Measurements from ENCODE around the gene FRMPD4.

DNA sequence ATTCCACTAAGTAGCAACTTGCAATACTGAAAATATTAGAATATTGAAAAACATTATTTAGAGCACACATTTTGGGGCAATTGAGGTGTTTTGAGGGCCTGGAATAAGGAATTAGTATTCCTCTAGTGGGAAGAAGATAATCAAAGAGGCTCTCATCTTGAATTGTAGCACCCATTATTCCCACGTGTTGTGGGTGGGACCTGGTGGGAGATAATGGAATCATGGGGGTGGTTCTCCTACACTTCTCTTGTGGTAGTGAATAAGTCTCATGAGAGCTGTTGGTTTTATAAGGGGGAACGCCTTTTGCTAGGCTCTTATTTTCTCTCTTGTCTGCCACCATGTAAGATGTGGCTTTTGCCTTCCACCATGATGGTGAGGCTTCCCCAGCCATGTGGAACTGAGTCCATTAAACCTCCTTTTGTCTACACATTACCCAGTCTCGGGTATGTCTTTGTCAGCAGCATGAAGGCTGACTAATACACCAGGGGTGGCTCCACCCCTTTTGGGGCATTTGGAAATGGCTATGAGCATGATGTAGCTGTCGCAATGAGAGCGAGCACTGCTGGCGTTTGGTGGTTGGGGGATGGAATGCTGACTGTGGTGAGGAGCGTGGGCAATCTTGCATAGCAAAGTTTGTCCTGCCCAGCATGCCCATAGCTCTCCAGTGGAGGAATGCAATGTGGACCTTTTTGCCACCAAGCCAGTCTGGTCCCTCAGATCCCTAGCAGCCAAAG lies 308.2 kb downstream of the FRMPD4 start:
- no peak for TF ChIP-seq CTCF (IDR thresholded peaks at IDR 0.05; ENCODE audit: low read length)
- TF ChIP-seq EZH2 (optimal IDR thresholded peaks at IDR 0.05; ENCODE audit: low read depth, low read length): no peak
